NCI-H226 (cell line): ENCODE results near the gene TRIO.
A peak's percentile ranks its signal among the peaks of the same experiment; 100 is the strongest.

Experiments
- DNase-seq: peaks from one replicate; pipeline ENCODE4 v3.0.0-alpha.2; 2015

Gene TRIO

DNA sequence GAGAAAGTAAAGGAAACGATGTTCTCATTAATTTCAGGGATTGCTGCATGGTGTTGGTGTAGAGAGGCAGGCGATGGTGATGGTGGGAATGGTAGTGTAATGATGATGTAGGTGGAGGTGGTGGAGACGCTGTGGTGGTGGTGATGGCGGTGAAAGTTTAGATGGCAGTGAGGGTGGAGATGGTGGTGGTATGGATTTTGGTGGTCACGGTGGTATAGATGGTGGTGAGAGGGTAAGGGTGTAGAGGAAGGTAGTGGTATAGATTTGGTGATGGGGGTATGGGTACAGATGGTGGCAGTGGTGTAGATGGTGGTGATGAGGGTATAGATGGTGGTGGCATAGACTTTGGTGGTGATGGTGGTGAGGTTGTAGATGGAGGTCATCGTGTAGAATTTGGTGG lies 259.3 kb downstream of the TRIO start:
- DNase-seq, result no peak

DNA sequence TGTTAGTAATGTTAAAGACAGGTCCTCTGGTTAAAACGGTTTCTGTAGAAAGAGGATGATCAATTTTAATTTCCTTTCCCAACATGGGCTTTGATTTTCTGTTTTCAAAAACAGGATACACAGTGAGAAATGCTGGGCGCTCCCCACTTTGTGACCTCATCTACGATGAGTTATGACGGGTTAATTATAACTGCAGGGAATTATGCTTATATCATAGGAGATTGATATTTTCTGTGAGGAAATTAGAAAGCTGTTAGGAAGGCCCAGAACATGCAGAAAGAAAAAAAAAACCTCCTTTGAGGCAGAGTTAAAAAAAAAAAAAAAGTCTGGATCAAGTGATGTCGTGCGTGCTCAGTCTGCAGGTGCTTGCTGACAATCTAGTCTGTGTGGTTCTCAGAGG lies 261.6 kb downstream of the TRIO start:
- no peak for DNase-seq

DNA sequence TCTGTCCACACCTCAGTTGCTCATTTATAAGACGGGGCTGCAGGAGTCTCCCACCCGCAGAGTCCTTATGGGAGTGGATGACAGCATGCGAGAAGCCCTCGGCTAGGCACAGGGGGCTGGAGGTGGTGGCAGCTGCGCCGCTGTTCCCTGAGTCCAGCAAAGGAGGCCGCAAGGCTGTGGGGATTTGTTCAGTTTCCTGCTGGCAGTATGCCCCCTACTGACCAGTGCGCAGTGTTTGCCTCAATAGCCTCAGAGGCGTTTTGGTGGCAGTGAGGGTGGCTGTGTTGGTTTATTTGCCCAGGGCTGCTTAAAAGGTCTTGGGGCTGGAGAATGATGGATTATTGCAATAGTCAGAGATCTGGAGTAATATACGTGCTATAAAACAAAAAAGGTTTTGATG lies 262.1 kb downstream of the TRIO start:
- peak; percentile 36 for DNase-seq

DNA sequence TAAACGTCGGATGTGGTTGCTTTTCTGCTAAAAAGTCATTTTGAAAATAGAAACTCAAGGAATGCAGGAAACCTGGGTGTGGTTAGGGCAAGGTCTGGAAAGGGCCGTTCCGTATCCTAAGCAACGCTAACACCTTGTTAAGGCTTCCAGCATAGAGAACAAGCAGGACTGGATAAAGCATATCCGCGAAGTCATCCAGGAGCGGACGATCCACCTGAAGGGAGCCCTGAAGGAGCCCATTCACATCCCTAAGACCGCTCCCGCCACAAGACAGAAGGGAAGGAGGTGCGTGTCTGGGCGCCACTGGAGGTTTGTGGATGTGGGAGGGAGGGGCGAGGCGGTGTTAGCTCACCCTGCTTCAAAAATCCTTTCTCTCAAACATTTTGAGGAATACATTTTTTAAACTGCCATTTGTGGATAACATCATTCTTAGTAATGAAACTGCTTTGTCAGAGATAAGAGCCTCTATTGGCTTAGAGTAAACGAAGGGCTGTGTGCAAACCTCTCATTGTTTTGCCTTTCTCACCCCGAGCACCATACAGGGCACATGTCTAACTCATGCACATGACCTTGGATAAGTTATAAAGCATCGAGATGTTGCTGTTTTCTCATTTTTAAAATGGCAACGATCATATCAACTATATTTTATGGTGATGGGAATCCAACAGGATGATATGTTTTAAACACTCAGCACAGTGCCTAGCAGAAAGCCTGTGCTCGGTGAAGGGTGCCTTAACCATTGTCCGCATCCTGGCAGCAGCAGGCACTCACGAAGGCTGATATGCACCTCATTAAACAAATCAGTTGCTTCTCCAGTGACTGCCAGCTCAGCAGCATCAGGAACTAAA lies 262.8 kb downstream of the TRIO start:
- peak; percentile 73 for DNase-seq

DNA sequence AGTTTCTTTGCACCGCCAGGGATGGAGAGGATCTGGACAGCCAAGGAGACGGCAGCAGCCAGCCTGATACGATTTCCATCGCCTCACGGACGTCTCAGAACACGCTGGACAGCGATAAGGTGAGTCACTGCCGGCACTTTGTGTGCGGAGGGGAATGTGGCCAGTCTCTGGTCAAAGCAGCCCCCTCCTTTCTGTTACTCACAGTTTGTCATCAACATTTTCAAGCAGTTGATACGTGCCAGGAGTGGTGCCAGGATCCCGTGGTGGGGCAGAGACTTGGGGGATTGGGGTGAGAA lies 263.4 kb downstream of the TRIO start:
- DNase-seq, result peak; percentile 95

DNA sequence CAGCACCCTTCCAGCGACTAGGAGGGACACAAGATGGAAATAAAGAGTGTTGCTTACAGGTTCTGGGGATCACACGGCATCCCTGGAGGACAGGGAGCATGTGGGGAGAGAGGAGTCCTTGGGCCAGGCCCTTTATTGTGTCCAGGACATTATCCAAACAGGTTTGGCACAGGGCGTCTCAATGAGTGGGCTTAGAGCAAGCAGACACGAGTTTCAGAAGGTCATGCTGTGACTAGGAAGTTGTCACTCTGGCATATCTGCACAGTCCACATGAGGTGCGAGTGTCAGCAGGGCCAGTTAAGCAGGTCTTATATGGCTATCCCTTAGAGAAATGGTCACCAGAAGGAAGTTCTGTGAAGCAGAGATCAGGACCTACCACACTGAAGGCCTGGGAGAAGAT lies 263.9 kb downstream of the TRIO start:
- no peak for DNase-seq

DNA sequence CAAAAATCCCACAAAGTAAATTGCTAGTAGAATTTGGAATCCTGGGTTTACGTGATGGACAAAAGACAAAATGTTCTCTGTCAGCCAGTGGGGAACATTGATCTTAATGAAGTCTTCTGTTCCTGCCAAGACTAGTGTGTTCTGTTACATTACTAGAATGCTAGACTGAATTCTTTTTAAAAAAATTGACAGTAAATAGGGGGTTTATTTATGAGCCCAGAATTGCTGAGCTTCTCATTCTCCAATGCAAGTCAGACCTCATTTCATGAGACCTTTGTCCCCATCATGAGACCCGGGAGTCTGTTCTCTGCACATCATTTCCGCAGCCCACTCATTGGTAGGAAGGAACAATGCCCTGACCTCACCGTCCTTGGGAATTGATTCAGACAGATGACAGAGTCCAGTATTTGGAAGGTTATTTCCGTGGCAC lies 264.6 kb downstream of the TRIO start:
- no peak for DNase-seq

DNA sequence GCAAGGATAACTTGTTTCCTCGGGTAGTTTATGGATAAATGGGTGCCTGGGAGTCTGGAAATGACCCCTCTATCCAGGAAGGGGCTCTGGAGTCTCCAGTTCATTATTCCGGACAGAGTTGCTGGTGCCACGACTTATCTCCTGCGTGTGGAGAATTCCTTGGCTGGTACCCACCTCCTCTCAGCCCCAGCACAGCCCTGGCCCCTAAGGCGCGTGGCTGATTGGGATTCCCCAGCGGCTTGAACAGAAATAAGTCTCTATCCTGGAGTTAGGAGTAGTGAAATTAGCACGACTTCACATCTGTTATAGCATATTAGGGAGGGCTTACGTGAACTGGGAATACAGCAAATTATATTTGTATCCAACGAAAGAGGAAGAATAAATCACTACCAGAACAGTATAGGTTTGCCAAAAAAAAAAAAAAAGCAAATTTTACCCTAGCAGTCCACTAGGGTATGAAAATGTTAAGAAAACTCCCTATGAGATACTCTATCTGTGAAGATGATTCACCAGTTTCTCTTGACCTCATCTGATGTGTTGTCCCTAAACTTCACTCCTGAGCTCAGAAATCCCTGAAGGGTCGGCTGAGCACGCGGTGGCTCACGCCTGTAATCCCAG lies 265.9 kb downstream of the TRIO start:
- no peak for DNase-seq

DNA sequence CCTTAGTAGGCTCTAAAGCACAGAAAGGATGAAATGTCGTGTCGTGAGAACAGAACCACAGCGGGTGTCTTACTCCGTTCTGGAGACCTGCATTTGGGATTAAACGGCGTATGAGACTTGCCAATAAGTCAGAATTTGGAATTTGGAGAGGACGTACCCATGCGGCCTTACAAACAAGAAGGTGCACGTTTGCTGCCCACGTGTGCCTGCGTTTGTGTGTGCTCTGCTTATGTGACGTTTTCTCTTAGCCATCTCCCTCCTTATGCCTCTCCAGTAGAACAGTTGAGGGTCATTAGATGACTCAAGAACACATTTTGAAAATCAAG lies 266.9 kb downstream of the TRIO start:
- no peak for DNase-seq

DNA sequence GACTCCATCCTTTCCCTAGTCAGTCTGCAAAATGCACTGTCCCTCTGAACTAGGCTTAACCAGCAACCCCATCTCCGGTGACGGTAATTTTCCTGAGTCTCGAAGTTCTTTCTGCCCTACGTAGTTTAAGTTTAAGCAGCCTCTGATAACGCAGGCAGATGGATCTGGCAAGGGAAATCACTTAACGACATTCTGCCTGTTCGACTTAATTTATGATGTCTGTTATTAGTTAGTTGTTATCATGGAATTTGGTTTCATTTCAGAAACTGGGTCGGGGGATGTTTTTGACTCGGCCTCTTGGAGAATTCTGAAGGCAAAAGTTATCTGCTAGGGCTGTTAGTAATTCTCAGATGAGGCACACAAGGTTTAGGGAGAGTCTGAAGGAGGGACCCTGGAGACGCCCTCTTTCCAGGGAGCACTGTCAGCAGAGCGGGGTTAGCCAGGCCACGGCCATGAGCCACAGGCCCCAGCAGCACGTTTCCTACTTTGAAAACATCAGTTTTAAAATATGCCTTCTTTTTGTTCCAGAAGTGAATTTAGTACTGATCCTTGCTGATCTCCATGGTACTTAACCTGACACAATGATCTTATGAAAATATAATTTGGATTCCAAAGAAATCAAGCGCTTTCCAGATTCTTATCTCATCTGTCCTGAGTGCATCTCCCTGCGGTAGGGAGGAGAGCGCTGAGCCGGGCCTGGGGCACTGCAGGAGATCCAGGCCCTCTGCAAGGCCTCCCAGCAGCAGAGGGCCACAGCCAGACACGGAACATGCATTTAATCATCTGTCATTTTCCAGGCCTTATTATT lies 267.5 kb downstream of the TRIO start:
- DNase-seq, result no peak

DNA sequence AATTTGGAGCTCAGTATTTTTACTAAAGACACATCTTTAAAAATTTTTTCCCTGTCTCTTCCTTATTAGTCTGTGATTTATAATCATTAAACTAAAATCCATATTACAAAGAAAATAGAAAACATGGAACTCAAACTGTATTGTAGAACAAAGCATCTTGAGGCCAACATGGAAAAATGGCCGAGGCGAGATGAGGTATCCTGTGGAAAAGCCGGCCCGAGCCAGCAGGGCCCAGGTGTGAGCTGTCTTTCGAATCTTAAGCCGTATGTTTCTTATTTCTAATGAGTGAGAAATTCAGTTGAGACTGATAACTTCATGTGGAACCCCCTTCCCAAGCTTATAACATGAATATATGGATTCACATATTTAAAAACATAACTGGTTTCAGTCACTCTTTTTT lies 268.1 kb downstream of the TRIO start:
- no peak for DNase-seq

DNA sequence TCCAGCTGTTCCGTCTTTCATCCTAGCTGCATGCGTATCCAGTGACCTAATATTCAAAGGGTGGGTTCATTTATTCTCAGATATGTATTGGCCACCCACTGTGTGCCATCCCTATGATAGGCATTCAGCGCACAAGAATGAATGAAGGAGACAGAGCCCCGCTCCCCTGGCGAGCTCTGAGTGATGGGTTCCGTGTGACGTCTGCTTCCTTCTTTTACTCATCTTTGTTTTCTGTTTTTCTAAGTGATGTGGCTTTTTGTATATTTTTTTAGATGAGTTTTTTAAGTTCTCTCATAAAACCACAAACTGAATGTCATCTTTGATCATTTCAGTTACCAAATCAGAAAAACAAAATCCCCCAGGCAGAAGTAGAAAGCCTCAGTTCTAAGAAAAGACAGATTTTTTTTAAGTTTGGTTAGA lies 270.2 kb downstream of the TRIO start:
- no peak for DNase-seq

DNA sequence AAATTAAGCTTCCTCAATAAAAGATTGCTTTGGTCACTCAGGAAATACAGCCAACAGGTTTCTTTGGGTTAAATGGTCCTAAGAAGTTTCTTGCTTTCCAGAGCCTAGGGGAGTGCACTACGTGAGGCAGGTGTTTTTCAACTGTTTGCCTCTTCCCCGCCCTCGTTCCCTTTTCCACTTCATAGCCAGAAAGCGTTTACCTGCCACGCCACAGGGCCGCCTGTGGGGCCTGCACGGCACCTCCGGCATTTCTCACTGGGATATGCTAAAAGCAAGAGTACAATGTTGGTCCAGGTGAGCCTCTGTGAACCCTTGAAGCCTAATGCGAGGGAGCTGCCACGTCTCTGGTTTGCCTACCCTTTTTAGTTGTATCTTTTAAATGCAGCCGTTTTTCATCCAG lies 270.9 kb downstream of the TRIO start:
- no peak for DNase-seq

DNA sequence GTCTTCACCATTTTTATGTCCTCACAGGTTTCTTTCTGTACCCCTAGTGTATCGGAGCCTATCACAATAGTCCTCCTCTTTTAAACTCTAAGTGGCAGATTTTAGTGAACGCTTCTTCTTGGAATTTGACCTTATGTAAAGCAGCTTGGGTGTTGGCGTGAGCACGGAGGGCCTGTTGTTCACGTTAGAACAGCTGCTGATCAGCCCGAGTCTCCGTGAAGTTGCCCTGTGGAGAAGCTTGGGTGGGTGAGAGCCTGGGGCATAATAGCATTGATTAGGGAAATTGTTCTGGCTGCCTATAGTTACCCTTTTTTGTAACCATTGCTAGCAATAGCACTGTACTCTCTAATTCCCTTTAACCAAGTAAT lies 271.5 kb downstream of the TRIO start:
- no peak for DNase-seq

DNA sequence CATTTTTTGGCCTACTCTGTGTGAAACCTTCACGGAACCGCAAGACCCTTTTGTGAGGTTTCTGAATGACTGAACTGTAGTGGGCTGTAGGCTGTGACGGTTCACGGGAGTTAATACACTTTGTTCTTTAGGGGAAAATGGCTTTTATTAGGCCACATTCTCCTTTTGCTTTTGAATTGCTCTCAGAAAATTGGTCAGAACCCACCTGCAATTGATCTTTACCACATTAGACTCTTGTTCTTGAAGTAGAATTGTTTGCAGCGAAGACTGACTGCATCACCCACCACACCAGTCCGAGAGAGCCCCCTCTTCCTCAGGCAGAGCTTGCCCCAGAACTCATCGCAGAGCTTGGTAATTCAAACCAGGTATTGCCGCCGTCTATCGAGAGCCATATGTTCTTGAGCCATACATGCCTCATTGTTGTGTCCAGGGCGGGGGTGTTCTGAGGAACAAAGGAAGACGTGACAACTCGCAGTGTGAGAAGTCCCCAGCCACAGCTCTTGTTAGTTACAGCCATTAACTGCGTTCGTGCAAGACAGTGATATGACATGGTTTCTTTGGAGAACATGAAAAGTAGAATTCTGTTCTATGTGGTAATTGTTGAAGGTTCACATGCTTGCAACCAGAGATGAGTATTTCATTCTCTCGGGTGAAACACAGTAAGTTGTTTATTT lies 272.0 kb downstream of the TRIO start:
- no peak for DNase-seq

DNA sequence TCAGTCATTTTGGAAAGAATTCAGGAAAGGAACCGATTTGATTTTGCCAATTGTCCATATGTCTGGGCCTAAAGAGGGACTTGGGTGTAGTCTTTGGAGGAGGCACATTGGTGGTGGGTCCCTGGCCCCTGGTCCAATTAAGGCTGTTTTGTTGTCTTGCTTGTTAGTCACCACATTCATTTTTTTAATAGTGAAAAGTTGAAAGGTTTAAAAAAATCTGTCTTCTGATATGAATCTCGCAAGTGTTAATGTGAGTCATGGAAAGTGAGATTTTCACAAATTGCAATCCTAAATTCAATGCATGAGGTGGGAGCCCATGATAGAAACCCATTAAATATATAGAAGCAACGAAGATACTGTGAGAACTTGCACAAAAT lies 272.5 kb downstream of the TRIO start:
- no peak for DNase-seq

DNA sequence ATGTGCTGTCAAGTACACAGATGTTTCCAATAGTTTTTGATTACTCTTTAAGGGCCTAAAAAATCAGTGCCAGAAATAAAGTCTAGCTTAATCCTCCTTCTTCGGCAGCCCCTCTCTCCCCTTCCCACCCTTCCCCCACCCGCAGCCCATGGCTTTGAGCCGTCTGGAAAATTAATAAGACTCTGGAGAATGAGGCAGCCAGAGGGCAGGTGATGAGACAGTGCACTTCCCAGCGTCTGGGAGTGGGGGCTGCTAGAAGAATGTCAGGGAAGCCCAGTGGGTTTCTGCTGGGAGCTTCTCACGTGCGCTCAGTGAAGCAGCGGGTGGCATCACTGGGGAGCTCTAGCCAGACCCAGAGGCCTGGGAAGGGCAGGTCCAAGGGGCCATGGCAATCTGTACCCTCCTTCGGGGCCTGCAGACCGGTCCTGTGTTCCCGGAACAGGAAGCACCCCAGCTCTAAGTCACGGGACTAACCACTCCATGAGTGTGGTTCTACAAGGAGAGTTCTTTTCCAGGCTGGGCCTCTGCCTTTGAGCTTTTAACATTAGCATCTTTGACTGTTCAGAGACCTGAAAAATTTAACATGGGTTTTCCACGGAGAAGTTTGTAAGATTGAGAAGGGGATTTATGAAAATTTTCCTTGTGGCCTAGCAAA lies 273.6 kb downstream of the TRIO start:
- no peak for DNase-seq

DNA sequence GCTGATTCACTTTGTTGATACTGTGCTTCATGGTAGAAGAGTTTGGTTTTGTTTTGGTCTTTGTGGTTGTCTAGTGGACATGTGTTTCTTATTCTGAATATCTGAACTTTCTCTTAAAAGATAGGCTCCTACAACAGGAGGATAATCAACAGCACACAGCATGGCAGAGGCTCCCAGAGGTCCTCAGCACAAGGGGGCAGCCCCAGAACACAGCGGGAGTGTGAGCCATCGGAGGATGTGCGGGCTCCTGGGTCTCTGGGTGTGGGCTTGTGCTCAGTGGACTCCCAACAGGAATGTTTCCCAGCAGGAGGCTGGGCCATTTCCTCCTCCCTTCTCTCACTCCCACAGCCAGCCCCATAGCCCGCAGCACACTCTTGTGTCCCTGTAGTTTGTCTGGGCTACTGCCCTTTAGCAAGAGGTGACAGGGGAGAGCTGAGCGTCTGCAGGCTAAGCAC lies 274.2 kb downstream of the TRIO start:
- no peak for DNase-seq

DNA sequence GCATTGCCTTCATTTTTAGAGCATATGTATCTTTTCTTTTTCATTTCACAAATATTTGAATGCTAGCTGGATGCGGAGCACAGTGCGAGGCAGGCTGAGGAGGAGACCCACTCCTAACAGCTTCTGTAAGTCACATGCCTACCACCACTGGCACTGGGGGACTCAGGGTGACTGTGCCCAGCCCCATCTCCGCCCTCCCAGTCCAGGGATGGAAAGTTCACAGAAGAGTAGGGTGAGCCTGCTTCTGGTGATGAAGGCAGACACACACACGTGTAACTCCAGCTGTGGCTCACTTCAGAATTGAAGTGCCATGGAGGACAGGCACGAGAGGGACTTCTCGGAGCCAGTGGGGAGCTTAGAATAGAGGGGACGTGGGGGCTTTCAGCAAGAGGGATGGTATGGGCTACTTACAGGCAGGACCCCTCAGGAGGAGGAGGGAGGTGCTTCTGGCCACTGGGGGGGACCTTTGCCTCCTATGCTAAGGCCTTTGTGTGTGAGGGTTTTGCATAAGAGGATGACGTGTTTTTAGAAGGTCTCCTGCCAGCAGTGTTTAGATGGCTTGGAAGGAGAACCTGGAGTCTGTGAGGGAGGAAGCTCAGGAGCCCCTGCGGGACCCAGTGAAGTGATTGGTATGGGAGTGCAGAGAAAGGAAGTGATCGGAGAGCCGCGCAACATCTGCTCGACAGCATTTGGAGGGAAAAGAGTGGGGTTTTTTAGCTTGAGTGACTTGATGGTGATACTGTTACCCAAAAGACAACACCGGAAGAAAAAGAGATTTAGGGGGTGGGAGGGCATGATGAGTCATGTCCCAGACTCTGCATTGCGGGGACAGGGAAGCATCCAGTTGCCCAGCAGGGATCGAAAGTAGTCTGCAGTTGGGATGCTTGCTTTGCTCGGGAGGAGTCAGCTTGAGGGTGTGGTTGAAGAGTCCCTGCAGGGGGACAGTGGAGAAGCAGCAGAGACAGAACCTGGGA lies 274.9 kb downstream of the TRIO start:
- DNase-seq, result no peak

DNA sequence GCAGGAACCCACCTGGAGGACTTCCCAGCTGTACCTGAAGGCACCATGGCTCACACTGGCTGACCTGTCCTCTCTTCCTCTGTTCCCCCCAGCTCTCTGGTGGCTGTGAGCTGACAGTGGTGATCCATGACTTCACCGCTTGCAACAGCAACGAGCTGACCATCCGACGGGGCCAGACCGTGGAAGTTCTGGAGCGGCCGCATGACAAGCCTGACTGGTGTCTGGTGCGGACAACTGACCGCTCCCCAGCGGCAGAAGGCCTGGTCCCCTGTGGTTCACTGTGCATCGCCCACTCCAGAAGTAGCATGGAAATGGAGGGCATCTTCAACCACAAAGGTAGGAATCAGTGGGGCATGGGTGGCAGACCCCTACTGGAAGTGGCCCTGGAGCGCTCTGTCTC lies 276.5 kb downstream of the TRIO start:
- DNase-seq, result no peak

DNA sequence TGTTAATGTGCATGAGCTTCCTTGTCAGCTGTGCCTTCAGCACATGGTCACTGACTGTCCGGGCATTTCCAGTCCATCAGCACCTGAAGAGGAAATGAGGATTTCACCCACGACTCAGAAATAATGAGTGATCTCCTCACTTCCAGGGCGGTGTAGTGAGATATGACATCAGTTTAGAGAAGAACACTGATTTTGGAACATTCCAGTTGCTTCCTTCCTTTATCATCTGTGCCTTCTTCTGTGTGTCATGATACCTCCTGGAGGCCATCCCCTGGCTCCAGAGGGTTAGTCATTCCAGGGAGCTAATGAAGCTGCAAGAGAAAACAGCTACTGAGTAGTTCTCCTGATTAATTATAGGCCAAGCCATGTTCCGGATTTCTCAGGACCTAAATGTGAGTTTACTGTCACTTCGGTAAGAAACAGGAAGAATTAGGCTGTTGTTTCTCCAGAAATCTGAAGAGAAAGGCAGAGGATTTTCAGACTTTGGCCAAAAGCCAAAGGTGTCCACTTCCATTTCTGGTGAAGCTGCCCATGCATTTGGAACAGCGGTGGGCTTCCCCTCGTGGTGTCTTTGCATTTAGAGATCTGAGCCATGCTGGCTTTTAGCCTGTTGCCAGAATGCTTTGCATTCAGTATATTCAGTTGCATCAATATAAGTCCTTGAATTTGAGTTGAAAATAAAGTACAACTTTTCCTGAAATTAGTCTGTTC lies 277.1 kb downstream of the TRIO start:
- DNase-seq, result no peak
